Stimulated activated CD4-positive, alpha-beta T cell treated with anti-CD3 and anti-CD28 coated beads, Interleukin-15, amount 100 ng/mL, for 24 hours (primary cell): Measurements from ENCODE around the gene MAEA.

ENCODE experiments used
- DNase-seq: peaks from one replicate; pipeline ENCODE4 v3.0.0-alpha.2; 2020

The MAEA gene

GRCh38 chr4:1356181-1356998, 66.7 kb downstream of the MAEA start:
- DNase-seq: peak; percentile 64

DNA sequence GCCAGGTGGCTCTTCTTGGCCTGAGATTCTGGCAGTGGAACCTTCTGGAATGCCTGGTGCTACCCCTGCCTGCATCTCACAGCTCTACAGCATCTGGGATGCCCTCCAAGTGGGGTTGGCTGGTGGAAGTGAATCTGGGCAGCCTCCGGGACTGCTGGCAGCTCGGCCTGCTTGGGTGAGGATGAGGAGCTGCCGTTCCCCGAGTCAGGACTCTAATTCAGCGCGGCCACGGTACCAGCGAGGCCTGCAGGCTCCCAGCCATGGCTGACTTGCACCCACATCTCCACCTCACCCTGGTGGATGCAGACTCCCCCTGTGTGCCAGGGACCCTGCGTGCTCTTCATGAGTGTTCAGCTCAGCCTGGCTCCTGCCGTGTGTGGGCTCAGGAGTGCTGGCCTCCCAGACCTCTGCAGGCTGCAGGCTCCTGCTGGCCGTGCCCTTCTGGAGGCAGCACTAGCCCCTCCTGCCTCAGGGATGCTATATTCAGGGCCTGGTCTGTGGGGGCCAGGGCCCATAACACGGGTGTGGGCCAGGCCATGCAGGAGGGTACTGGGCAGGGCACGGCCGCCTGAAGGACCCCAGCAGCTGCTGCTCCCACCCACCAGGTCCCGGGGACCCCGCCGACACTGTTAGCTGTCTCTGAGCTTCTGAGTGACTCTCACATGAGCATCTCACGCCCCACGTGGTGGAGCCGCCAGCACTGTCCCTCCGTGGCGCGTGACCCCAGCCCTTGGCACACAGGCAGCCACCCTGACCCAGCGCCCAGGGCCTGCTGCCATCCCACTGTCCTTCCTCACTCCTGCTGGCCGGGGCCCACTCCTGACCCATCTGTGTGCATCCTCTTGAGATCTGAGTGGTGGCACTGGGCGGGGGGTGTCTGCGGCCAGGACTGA, 67.9 kb downstream of the MAEA start:
- no peak for DNase-seq

GRCh38 chr4:1358421-1359143, 68.9 kb downstream of the MAEA start:
- no peak for DNase-seq

DNA sequence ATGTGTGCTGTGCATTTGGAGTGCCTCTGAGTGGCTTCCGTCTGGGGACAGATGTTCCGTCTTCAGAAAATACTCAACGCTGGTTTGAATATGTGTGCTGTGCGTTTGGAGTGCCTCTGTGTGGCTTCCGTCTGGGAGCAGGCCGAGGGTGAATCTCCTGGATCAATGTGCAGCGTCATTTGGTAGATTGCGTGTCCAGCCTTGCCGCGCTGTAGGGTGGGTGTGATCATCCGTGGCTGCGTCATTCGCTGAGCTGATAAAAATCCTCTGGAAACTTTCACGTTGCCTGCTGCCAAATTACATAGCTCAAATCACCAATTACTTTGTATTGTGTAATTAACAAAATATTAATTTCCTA, 69.4 kb downstream of the MAEA start:
- DNase-seq: no peak

GRCh38 chr4:1359976-1360375, 70.3 kb downstream of the MAEA start:
- no peak for DNase-seq

DNA sequence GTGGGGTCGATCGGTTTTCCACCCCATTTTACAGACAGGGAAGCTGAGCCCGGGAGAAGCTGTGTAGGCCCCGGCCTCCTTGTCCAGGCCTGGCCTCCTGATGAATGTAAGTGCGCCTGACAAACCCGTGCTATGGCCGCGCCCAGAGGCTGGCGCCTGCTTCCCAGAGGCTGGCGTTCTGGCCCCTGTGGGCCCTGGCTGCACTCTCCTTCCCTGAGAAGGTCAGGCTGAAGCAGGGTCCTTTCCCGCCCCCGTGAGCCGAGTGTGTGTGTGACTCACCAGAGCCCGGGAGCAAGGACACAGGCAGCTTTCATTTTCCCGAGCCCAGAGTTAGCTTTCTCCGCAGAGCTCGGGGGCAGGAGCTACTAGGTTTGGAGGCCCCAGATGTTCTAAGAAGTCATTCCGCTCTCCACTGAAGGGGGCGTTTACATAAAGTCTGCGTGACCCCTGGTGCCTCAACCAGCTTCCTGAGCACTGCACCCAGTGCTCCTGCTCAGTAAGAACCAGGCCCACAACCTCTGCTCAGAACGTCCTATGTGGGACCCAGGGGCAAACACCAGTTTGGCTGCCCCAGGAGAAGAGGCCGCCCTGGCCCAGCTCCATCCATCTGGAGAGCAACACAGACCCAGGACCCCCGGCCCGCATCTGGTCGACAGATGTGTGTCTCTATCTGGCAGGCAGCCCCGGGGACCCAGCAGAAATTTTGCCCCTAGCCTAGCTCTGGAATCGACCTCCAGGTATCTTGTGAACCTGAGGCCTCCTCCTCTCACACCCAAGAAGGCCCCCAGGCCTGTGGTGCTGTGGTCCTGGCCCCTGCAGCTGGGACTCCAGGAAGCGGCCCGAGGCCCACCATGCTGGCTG, 71.0 kb downstream of the MAEA start:
- DNase-seq: no peak

GRCh38 chr4:1361431-1361830, 71.7 kb downstream of the MAEA start:
- DNase-seq: no peak

- no peak for DNase-seq
Measured at GRCh38 chr4:1362046-1362445, 72.4 kb downstream of the MAEA start.

DNA sequence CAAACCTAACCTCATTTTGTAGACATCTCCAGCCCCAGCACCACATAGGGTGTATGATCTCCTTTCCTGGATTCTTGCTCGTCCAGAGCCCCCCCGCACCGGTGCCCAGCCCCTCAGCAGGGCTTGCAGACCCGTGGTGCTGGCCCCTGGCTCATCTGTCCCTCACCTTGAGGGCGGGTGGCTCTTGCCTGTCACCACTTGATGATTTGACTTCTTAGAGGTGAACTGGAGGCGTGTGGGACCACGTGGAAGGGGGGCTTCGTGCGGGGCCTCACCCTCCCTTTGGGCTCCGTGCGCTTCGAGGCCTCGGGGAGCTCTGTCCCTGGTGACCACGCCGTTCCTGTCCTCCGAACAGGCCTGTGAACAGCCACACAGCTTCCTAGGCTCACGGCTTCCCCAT, 72.8 kb downstream of the MAEA start:
- DNase-seq: no peak

- no peak for DNase-seq
Measured at GRCh38 chr4:1363513-1363912, 73.8 kb downstream of the MAEA start.

- no peak for DNase-seq
Measured at GRCh38 chr4:1364217-1364616, 74.5 kb downstream of the MAEA start.

DNA sequence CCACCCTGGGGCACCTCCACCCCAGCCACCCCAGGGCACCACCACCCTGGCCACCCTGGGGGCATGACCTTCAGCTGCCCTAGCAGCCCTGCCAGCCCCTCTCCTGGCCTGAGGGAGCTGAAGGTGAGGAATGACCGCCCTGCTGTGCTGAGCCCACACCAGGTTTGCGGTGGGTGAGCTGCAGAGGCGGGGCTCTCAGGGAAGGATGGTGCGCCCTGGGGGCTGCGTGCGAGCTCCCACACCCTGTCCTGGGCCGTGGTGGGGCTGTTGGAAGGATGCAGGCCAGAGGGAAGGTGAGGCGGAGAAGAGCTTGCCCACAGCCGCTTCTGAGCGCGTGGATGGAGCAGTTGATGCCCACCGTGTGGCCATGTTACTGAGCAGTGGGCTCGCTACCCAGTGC, 75.1 kb downstream of the MAEA start:
- DNase-seq: no peak

GRCh38 chr4:1365271-1366178, 75.8 kb downstream of the MAEA start:
- no peak for DNase-seq

- no peak for DNase-seq
Measured at GRCh38 chr4:1366371-1367229, 76.9 kb downstream of the MAEA start.

- no peak for DNase-seq
Measured at GRCh38 chr4:1367230-1367935, 77.7 kb downstream of the MAEA start.

DNA sequence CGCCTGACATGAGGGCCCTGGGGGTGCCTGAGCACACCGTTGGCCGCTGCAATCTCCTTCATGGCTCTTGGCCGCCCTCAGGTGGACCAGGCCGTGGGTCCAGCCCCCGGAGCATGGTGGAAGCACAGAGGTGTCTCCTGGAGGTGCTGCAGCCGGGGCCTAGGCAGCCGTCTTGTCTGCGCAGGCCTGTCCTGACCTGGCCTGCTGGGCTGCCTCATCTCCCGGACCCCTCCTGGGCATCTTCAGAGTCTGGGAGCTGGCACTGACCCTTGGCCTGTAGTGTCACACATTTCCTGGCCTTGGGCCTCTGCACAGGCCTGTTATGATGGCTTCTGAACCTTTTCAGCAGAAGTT, 78.2 kb downstream of the MAEA start:
- DNase-seq: no peak

DNA sequence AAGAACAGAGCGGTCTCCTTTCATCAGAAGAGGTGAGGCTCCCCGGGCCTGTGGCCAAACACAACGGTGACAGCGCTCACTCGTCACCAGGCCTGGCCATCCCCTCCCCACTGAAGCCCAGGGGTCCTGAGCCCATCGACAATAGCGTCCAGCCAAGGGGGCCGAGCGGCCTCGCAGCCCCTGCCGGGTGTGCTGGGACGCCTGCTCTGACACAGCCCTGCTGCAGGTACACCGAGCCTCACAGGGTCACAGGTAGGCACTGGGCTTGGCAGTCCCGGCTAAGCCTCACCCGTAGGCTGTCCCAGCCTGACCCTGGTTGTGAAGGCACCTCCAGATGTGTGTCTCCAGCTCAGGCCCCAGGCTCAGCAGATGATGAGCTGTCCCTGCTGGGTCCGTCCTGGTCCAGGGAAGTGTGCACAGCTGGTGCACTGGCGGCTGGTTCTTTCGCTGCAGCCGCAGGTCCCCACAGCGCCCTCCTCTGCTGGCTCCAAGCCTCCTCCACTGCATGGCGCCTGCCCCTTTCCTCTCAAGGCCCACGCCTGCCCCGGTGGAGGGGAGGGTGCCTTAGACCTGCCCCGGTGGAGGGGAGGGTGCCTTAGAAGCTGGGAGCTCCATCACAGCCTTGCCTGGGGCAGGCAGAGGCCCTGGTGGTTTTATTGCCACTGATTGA, 78.9 kb downstream of the MAEA start:
- no peak for DNase-seq

GRCh38 chr4:1369091-1369450, 79.4 kb downstream of the MAEA start:
- DNase-seq: no peak

GRCh38 chr4:1369479-1370079, 79.9 kb downstream of the MAEA start:
- DNase-seq: no peak
